Vagina (tissue), 2 donors: ENCODE results near the gene ANO2.

Experiments used
- CTCF ChIP-seq, 3 experiments: fragments of 450-650 bp in 2 of 3; fragments of 200-600 bp in 1 of 3; sonication (generic) in 1 of 3; IDR thresholded peaks; one replicate each; pipeline ENCODE4 v1.5.1; 2017 to 2019; ENCODE audit warnings: antibody characterized with exemption in 3 of 3, mild to moderate bottlenecking in 2 of 3, moderate library complexity in 2 of 3
- POLR2A ChIP-seq, 2 donors: fragments of 450-650 bp; IDR thresholded peaks; one replicate each; pipeline ENCODE4 v1.6.1; 2017; ENCODE audit warnings: antibody characterized with exemption in 2 of 2, mild to moderate bottlenecking in 2 of 2, moderate library complexity in 2 of 2

GRCh38 chr12:5524116-5524768, 420.8 kb downstream of the ANO2 start:
- TF ChIP-seq CTCF (IDR thresholded peaks at IDR 0.05) (no peak), POLR2A (IDR thresholded peaks at IDR 0.05) (no peak)
